GM19452 (cell line): ENCODE results near the gene PROSER2.

Experiments
- ATAC-seq: cut with Tn5 transposase; IDR thresholded peaks from one replicate; pipeline ENCODE4 v1.9.1; 2021; ENCODE audit not compliant: unreplicated experiment

PROSER2 gene

GRCh38 chr10:11906714-11907113, 83.6 kb downstream of the PROSER2 start:
- ATAC-seq = no peak

GRCh38 chr10:11907914-11908313, 84.8 kb downstream of the PROSER2 start:
- no peak for ATAC-seq

- no peak for ATAC-seq
Observed at GRCh38 chr10:11908536-11908935, 85.4 kb downstream of the PROSER2 start.

- no peak for ATAC-seq
Observed at GRCh38 chr10:11908991-11909390, 85.8 kb downstream of the PROSER2 start.

- ATAC-seq = no peak
Observed at GRCh38 chr10:11909618-11910017, 86.5 kb downstream of the PROSER2 start.

DNA sequence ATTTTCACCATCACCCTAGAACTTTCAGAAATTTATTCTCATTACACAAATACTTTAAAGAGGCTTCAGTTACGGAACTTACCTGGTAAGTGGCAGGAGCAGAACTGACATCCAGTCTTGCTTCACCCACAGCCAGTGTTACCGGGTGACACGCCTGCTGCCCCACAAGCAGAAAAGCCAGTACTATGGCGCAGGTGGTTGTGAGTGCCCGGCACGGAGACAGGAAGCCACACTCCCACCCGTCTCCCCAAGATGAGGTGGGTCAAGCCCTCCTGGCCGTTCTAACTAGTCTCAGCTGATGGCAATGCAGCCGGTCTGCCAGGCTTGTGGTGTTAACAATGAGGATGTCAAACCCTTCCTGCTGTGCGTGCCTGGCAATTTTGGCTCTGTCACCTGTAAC, 86.9 kb downstream of the PROSER2 start:
- no peak for ATAC-seq

GRCh38 chr10:11913079-11913641, 90.0 kb downstream of the PROSER2 start:
- ATAC-seq = no peak

- ATAC-seq = no peak
Observed at GRCh38 chr10:11918384-11918783, 95.2 kb downstream of the PROSER2 start.

GRCh38 chr10:11919271-11919670, 96.1 kb downstream of the PROSER2 start:
- ATAC-seq = no peak
